GM18870 (cell line): Measurements from ENCODE around the gene MRPL22.
"Not testable (repeated sequence)": the region's sequence is repeated elsewhere in the genome, so short reads cannot be mapped to it uniquely, and the experiment has no call there.

Experiments used
- ATAC-seq: cut with Tn5 transposase; IDR thresholded peaks from one replicate; pipeline ENCODE4 v1.9.1; 2021; ENCODE audit warnings: moderate library complexity; ENCODE audit not compliant: unreplicated experiment

Gene MRPL22

GRCh38 chr5:154989626-154990025 is 48.8 kb downstream of the MRPL22 start:
- no peak for ATAC-seq

DNA sequence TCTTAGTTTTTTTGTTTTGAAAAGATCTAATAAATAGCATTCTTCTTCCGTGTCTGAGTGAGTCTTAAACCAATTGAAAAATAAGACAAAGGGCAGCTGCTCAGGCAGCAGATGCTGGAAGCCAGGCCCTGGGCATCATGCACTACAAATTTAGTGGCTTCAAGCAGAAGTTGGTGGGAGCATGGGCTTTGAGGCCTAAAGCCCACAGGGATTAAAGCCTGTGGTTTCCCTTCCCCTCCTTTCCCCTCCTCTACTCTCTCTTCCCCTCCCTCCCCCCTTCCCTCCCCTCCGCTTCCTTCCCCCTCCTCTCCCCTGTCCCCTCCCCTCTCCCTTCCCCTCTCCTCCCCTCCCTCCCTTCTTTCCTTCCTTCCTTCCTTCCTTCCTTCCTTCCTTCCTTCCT is 52.6 kb downstream of the MRPL22 start:
- ATAC-seq, result no peak

DNA sequence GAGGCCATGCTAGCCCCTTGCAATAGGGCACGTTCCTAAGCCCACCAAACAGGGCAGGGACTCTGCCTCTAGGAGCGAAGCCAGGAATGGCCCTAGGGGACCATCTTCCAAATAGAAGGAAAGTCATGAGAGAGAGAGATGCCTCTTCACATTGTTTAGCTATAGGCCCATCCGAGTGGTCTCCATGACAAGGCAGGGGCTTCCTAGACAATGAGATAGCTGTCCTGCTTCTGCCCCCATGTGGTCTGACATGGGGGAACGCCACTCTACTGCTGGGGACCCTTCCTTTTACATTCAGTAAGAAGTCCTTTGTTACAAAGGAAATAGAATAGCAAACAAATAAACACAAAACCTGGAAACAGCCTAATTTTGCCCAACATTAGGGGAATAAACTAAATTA is 54.8 kb downstream of the MRPL22 start:
- ATAC-seq, result no peak

DNA sequence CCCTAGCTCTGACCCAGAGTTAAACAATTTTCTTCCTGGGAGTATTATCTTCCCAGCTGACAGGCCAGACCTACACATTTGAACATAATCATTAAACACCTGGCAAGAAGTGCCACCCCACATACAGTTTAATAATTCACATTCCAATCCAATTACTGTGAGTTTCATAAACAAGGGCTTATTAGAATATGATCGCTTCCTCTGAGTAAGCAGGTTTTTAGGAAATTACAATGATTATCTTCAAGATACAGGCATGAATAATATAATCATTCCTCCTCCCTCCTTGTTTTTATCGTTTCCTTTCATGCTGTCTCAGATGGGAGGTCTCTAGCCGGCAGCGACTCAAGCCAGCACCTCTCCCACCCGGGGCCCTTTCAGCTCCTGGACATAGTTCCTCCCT is 56.9 kb downstream of the MRPL22 start:
- ATAC-seq, result no peak

- ATAC-seq, result peak; percentile 52
Observed at GRCh38 chr5:154999865-155000264, 59.0 kb downstream of the MRPL22 start.

DNA sequence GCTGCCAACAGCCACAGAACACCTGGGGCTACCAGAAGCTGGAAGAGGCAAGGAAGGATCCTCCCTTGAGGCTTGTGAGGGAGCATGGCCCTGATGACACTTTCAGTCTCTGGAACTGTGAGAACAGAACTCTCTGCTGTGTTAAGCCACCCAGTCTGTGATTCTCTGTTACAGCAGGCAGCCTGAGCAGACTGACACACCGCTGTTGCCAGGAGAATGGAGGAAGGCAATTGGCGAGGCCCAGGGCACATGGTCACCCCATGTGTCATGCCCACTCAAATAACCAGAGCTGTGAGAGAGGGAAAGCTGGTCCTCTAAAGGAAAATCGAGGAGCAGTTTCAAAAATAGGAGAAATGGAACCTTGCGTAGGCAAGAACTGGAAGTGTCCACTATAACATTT is 60.6 kb downstream of the MRPL22 start:
- ATAC-seq, result no peak

DNA sequence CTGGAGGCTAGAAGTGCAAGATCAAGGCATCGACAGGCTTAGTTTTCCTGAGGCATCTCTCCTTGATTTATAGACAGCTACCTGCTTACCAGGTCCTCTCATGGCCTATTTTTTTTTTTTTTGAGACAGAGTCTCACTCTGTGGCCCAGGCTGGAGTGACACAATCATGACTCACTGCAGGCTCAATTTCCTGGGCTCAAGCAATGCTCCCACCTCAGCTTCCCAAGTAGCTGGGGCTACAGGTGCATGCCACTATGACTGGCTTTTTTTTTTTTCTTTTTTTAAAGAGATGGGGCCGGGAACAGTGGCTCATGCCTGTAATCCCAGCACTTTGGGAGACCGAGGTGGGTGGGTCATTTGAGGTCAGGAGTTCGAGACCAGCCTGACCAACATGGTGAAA is 61.8 kb downstream of the MRPL22 start:
- not testable (repeated sequence) for ATAC-seq

DNA sequence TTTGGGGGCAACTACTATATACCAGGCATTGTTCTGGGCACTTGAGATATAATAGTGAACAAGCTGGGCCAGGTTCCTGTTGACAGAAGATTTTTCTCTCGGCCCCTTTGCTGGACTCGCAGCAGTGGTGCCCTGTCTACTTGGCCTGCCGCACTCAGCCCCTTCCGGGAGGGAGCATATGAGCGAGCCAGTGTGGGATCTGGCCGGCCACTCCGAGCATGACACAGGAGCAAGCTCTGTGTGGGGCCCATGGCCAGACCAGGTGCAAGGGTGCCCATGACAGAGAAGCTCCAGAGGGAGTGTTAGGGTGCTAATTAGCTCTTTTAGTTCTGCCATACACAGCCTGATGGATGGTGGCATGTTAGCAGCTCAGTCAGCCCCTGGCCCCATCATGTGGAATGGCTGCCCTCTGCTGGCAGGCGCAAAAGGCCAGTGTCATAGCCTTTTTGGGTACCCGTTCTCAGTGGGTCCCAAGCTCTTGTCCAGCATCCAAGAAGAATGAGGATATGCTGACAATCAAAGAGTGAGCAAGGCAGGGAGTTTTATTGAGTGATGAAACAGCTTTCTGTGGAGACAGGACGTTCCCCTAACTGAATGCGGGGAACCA is 63.4 kb downstream of the MRPL22 start:
- ATAC-seq, result no peak

GRCh38 chr5:155006265-155006664 is 65.4 kb downstream of the MRPL22 start:
- not testable (repeated sequence) for ATAC-seq

GRCh38 chr5:155008669-155009068 is 67.8 kb downstream of the MRPL22 start:
- ATAC-seq, result no peak

DNA sequence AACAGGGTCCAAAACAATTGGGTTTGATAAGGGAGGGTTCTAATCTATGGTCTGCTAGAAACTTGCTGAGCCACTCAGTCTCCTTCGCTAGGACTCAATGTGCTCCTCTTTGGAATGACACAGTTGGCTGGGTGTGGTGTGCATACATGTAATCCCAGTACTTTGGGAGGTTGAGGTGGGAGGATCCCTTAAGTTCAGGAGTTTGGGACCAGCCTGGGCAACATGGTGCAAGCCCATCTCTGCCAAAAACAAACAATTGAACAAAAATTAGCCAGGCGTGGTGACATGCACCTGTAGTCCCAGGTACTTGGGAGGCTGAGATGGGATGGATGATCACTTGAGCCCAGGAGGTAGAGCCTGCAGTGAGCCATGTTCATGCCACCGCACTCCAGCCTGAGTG is 70.0 kb downstream of the MRPL22 start:
- ATAC-seq, result no peak

- ATAC-seq, result no peak
Observed at GRCh38 chr5:155013526-155013925, 72.7 kb downstream of the MRPL22 start, which contains the start of gene KIF4B. Gene KIF4B (plus strand): TSS chr5:155013755. CDS start chr5:155013860, 105 bp downstream.

DNA sequence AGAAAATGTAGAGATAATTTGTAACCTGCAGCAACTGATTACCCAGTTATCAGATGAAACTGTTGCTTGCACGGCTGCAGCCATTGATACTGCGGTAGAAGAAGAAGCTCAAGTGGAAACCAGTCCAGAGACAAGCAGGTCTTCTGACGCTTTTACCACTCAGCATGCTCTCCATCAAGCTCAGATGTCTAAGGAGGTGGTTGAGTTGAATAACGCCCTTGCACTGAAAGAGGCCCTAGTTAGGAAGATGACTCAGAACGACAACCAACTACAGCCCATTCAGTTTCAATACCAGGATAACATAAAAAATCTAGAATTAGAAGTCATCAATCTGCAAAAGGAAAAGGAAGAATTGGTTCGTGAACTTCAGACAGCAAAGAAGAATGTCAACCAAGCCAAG is 74.4 kb downstream of the MRPL22 start:
- ATAC-seq, result no peak

DNA sequence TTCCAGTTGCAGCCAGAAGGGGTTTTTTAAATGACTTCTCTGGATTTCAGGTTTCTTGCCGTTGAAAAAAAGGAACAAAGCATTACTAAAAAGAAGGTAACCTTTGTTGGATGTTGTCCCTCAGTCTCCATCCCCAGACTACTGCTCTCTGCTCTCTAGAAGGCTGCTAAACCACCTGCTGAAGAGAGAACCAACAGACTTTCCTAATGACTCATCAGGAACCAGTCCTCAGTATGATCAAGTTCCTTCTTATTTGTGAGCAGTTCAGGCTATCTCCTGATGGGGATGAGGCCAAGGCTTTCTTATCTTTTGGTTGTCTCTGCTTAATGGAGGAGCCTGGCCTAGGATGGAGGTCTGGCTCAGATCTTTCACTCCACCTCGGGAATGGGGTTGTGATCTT is 76.7 kb downstream of the MRPL22 start:
- ATAC-seq, result peak; percentile 100
